ENCODE data around the gene RALGPS1. TPM values are rescaled to one million over a fixed set of nuclear protein-coding genes. Genes with fewer than 3 reads are reported as not detected.

RALGPS1 gene
- total RNA-seq, 4 donors from 2014 or later: 2.2 to 10.3 (median 5.4) TPM

GRCh38 chr9:127033061-127033460, 118.5 kb downstream of the RALGPS1 start:
- H3K4me1 ChIP-seq: peaks cover 19 to 32% of the 10 kb centered on the region in 2 donors
- in situ Hi-C loops (cut with MboI; ENCODE audit: low sequenced_read_pairs in 4 of 4) (no loop called here), intact Hi-C loops (cut with DNase I; ENCODE audit: low total_unique reads) (no loop called here)
- no peaks in the 10 kb centered on the region for H3K36me3 ChIP-seq
- ATAC-seq (no peak), DNase-seq (no peak)
- TF ChIP-seq POLR2A (IDR thresholded peaks at IDR 0.05) (no peak), CTCF (IDR thresholded peaks at IDR 0.05 in 4 of 5, conservative IDR thresholded peaks at IDR 0.05 in 1 of 5) (no peak)
- H3K4me3 ChIP-seq: no peak overlapping the region
- H3K9me3 ChIP-seq: no peaks in the 10 kb centered on the region
- no peaks in the 10 kb centered on the region for H3K27me3 ChIP-seq
- H3K27ac ChIP-seq: no peak overlapping the region

DNA sequence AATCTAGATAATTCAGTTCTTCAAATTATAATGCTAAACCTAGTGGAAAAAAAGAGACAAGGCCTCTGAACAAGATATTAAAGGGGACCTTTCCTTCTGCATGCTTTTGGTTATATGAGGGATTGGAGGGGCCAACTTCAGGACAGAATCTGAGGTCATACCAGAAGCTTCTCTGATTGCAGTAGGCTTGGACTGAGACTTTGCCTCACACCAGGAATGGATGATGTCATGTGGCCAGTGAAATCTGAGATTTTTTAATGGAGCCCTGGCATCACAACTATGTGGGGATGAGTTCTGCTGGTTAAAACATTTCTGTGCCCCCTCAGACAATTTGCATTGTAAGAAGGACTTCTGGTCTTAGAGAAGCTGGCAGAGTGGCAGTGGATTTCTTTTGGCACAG, 119.2 kb downstream of the RALGPS1 start:
- in situ Hi-C loops (cut with MboI; ENCODE audit: low sequenced_read_pairs in 4 of 4): no loop called here
- TF ChIP-seq CTCF (IDR thresholded peaks at IDR 0.05 in 4 of 5, conservative IDR thresholded peaks at IDR 0.05 in 1 of 5) (no peak), POLR2A (IDR thresholded peaks at IDR 0.05) (no peak)
- Histone ChIP-seq H3K27ac (no peak overlapping the region), H3K4me3 (no peak overlapping the region), H3K4me1 (peaks cover 19 to 32% of the 10 kb centered on the region in 2 donors), H3K9me3 (no peaks in the 10 kb centered on the region), H3K27me3 (no peaks in the 10 kb centered on the region), H3K36me3 (no peaks in the 10 kb centered on the region)
- intact Hi-C loops (cut with DNase I; ENCODE audit: low total_unique reads): no loop called here
- no peak for DNase-seq
- ATAC-seq: peak in 1 of 2 donors; percentile 54

- peak overlapping the region; percentile 45 to 68 (median 58) for H3K27ac ChIP-seq
- no peaks in the 10 kb centered on the region for H3K9me3 ChIP-seq
- DNase-seq: no peak
- intact Hi-C loops (cut with DNase I; ENCODE audit: low total_unique reads) (loop anchor here (5.0 kb wide), 1 partner anchor 43 kb away; no protein-coding TSS in a partner anchor), in situ Hi-C loops (cut with MboI; ENCODE audit: low sequenced_read_pairs in 4 of 4) (no loop called here)
- ATAC-seq: no peak
- H3K36me3 ChIP-seq: no peaks in the 10 kb centered on the region
- TF ChIP-seq CTCF (IDR thresholded peaks at IDR 0.05 in 4 of 5, conservative IDR thresholded peaks at IDR 0.05 in 1 of 5): no peak
- no peak for TF ChIP-seq POLR2A (IDR thresholded peaks at IDR 0.05)
- H3K4me1 ChIP-seq: peaks cover 19 to 32% of the 10 kb centered on the region in 2 donors
- H3K4me3 ChIP-seq: no peak overlapping the region
- H3K27me3 ChIP-seq: no peaks in the 10 kb centered on the region
Measured at GRCh38 chr9:127034691-127035090, 120.1 kb downstream of the RALGPS1 start.

DNA sequence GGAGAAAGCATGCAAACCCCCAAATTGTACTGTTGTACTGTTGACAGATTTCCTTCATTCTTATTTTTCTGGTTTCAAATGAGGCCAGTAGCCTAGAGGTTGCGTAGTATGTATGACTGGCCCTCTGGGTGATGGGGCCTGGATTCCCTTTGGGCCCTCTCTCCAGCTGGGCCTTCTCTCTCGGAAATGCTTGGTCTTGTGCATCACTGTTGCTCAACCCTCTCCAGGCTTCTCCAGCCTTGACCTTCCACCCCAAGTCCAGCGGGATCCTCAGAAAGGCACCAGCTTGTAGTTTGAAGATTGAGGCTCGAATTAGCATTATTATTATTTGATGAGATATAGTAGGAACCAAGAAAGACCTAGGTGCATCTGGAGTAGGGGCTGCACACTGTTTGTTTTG, 120.8 kb downstream of the RALGPS1 start:
- ATAC-seq (peak; percentile 72 to 81), DNase-seq (peak; percentile 49 to 75)
- in situ Hi-C loops (cut with MboI; ENCODE audit: low sequenced_read_pairs in 4 of 4): no loop called here
- Histone ChIP-seq H3K36me3 (no peaks in the 10 kb centered on the region), H3K9me3 (no peaks in the 10 kb centered on the region), H3K27ac (peak overlapping the region; percentile 45 to 68 (median 58)), H3K27me3 (no peaks in the 10 kb centered on the region), H3K4me1 (peaks cover 19 to 32% of the 10 kb centered on the region in 2 donors), H3K4me3 (no peak overlapping the region)
- no peak for TF ChIP-seq CTCF (IDR thresholded peaks at IDR 0.05 in 4 of 5, conservative IDR thresholded peaks at IDR 0.05 in 1 of 5)
- TF ChIP-seq POLR2A (IDR thresholded peaks at IDR 0.05): no peak
- intact Hi-C loops (cut with DNase I; ENCODE audit: low total_unique reads): loop anchor here (5.0 kb wide), 1 partner anchor 42 kb away; no protein-coding TSS in a partner anchor

DNA sequence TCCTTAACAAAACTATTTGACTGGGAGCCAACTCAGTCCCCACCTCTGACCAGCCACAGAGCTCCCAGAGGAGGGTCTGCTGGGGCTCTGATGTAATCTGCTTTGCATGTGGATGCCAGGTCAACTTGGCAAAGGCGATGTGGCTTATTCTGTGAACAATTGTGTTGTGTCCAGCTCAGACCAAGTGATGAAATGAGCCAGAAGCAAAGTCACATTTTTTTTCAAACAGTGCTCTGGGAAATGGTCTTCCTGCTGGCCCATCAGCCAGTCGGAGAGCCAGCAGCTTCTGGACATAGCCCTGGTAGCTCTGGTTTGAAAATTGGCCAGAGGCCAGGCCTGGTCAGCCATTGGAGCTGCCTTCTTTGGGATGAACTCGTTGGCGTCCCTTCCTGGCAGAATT, 121.4 kb downstream of the RALGPS1 start:
- peak overlapping the region; percentile 45 to 68 (median 58) for H3K27ac ChIP-seq
- no peaks in the 10 kb centered on the region for H3K9me3 ChIP-seq
- ATAC-seq (peak; percentile 62 to 73), DNase-seq (peak; percentile 23 to 61)
- H3K4me3 ChIP-seq: no peak overlapping the region
- intact Hi-C loops (cut with DNase I; ENCODE audit: low total_unique reads): loop anchor here (5.0 kb wide), 1 partner anchor 41 kb away; no protein-coding TSS in a partner anchor
- H3K36me3 ChIP-seq: no peaks in the 10 kb centered on the region
- peaks cover 19 to 32% of the 10 kb centered on the region in 2 donors for H3K4me1 ChIP-seq
- TF ChIP-seq CTCF (IDR thresholded peaks at IDR 0.05 in 4 of 5, conservative IDR thresholded peaks at IDR 0.05 in 1 of 5) (no peak), POLR2A (IDR thresholded peaks at IDR 0.05) (no peak)
- in situ Hi-C loops (cut with MboI; ENCODE audit: low sequenced_read_pairs in 4 of 4): no loop called here
- no peaks in the 10 kb centered on the region for H3K27me3 ChIP-seq

All from gastrocnemius medialis (tissue), 4 donors.